Natural killer cell (primary cell): ENCODE results near the gene AZU1. TPM values are rescaled to one million over a fixed set of nuclear protein-coding genes. Genes with fewer than 3 reads are reported as not detected.

ENCODE experiments used
- ATAC-seq, 3 donors: fragments of 150-1000 bp in 2 of 3; fragments of 200-7000 bp in 1 of 3; cut with Tn5 transposase; 1 replicate in 1 of 3; 2 replicates in 2 of 3; pipeline ENCODE4 v1.10.0; 2021; ENCODE audit warnings: mild to moderate bottlenecking in 2 of 3, moderate library complexity in 2 of 3
- DNase-seq, 2 donors: peaks; one replicate each; pipeline versions ENCODE4 v3.0.0 to v3.0.0-alpha.2; 2013 to 2021; ENCODE audit warnings: mixed read lengths in 1 of 2
- H3K27ac ChIP-seq: one replicate; pipeline ENCODE4 v1.5.1; 2013; ENCODE audit warnings: mild to moderate bottlenecking, low read length
- H3K27me3 ChIP-seq: one replicate; pipeline ENCODE4 v1.6.1; 2013; ENCODE audit warnings: low read length; ENCODE audit not compliant: control insufficient read depth, insufficient read depth
- H3K36me3 ChIP-seq: one replicate; pipeline ENCODE4 v1.6.1; 2013; ENCODE audit warnings: low read length; ENCODE audit not compliant: control insufficient read depth, insufficient read depth
- H3K4me1 ChIP-seq: one replicate; pipeline ENCODE4 v1.6.1; 2013; ENCODE audit warnings: low read length; ENCODE audit not compliant: control insufficient read depth, insufficient read depth
- H3K4me3 ChIP-seq: one replicate; pipeline ENCODE4 v1.5.1; 2013; ENCODE audit warnings: low read length
- H3K9me3 ChIP-seq: one replicate; pipeline ENCODE4 v1.6.1; 2013; ENCODE audit warnings: low read length; ENCODE audit not compliant: control insufficient read depth, insufficient read depth
- H3K27ac Mint-ChIP-seq, 2 donors: one replicate each; pipeline ENCODE4 v1.8.0; 2022; ENCODE audit warnings: mild to moderate bottlenecking in 2 of 2, mixed read lengths in 2 of 2, moderate library complexity in 1 of 2
- H3K27me3 Mint-ChIP-seq, 2 donors: one replicate each; pipeline ENCODE4 v1.8.0; 2022; ENCODE audit warnings: low read depth in 2 of 2, mixed read lengths in 2 of 2
- H3K36me3 Mint-ChIP-seq: one replicate; pipeline ENCODE4 v1.8.0; 2022; ENCODE audit warnings: mixed read lengths
- H3K4me1 Mint-ChIP-seq, 2 donors: one replicate each; pipeline ENCODE4 v1.8.0; 2022; ENCODE audit warnings: mixed read lengths in 2 of 2
- H3K4me3 Mint-ChIP-seq: one replicate; pipeline ENCODE4 v1.8.0; 2022; ENCODE audit warnings: mild to moderate bottlenecking, moderate library complexity, mixed read lengths
- H3K9me3 Mint-ChIP-seq, 2 donors: one replicate each; pipeline ENCODE4 v1.8.0; 2022; ENCODE audit warnings: mixed read lengths in 2 of 2
- WGBS: methylation state at CpG from one replicate; pipeline ENCODE4 v1.1.7; 2013; ENCODE audit warnings: missing lambda C conversion rate; ENCODE audit not compliant: insufficient coverage; 5-methylcytosine and 5-hydroxymethylcytosine counted together
- intact Hi-C: fragments of 100-400 bp; cut with micrococcal nuclease; formaldehyde crosslinking; loops from one replicate; pipeline ENCODE4 v1.14.2; 2022
- total RNA-seq, 4 donors: library from RNA; stranded (reverse); fragments of 120-200 nt in 1 of 4; gene quantifications; one replicate each; pipeline versions ENCODE4 v1.2.3 to v1.2.4, GENCODE V29; 2013 to 2022
- TF ChIP-seq, protein P1 (sequence below): fragments of 200-600 bp; IDR thresholded peaks from one replicate; pipeline ENCODE4 v1.8.0; 2022; ENCODE audit warnings: antibody characterized with exemption

AZU1 gene
- total RNA-seq, 3 donors from 2014 or later (not counting 1 experiment from before 2014, with no cell fraction given) = 0.87 to 2.5 (median 1.8) TPM

DNA sequence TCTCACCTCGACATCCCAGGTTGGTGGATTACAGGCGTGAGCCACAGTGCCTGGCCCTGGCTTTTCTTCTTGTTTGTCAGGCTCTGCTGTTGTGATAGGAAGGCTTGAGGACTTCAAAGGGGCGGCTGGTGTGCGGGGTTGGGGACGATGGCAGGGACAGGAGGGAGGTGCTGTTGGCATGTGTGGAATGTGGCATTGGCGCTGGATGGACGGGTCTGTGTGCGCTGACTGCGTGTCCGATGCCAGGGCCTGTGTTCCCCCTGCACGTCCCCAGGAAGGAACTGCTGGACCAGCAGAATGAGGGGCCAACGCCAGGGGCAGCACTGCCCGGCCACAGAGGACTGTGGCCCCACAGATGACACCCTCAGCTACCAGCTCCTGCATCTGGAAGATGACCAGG lies 43.1 kb upstream of the AZU1 start:
- no peaks in the 10 kb centered on the region for H3K36me3 Mint-ChIP-seq
- H3K36me3 ChIP-seq = no peaks in the 10 kb centered on the region

DNA sequence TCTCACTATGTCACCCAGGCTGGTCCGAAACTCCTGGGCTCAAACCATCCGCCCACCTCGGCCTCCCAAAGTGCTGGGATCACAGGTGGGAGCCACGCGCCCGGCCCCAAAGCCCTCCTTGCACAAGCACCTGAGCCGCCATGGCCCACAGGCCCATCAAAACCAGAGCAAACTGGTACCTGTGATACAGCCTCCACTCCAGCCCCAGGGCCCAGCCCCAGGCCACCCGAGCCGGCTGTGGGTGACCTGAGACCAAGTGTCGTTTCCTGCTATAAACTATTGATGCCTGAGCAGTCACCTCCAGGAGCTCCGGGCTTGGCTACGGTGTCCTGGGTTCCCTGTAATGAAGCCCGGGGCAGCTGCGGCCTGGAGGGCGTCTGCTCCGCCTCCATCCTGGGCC lies 40.1 kb upstream of the AZU1 start:
- H3K9me3 Mint-ChIP-seq = no peaks in the 10 kb centered on the region
- Histone ChIP-seq H3K27me3 (no peaks in the 10 kb centered on the region), H3K4me3 (no peak overlapping the region), H3K4me1 (peaks cover 4% of the 10 kb centered on the region), H3K9me3 (no peaks in the 10 kb centered on the region), H3K36me3 (no peaks in the 10 kb centered on the region), H3K27ac (no peak overlapping the region)
- WGBS = 93% methylated on average over 16 of the region's 16 CpGs
- H3K4me1 Mint-ChIP-seq = peaks cover 0 to 8% of the 10 kb centered on the region in 2 donors
- no peaks in the 10 kb centered on the region for H3K36me3 Mint-ChIP-seq
- no peak overlapping the region for H3K27ac Mint-ChIP-seq
- no peaks in the 10 kb centered on the region for H3K27me3 Mint-ChIP-seq
- H3K4me3 Mint-ChIP-seq = no peak overlapping the region
- TF ChIP-seq, protein P1, sequence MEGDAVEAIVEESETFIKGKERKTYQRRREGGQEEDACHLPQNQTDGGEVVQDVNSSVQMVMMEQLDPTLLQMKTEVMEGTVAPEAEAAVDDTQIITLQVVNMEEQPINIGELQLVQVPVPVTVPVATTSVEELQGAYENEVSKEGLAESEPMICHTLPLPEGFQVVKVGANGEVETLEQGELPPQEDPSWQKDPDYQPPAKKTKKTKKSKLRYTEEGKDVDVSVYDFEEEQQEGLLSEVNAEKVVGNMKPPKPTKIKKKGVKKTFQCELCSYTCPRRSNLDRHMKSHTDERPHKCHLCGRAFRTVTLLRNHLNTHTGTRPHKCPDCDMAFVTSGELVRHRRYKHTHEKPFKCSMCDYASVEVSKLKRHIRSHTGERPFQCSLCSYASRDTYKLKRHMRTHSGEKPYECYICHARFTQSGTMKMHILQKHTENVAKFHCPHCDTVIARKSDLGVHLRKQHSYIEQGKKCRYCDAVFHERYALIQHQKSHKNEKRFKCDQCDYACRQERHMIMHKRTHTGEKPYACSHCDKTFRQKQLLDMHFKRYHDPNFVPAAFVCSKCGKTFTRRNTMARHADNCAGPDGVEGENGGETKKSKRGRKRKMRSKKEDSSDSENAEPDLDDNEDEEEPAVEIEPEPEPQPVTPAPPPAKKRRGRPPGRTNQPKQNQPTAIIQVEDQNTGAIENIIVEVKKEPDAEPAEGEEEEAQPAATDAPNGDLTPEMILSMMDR = no peak
- DNase-seq (no peak), ATAC-seq (no peak)
- intact Hi-C loops = no loop called here

More for the DNA sequence above, 43.1 kb upstream of the AZU1 start:
- TF ChIP-seq, protein P1 = no peak
- Mint-ChIP-seq H3K9me3 (no peaks in the 10 kb centered on the region), H3K27me3 (no peaks in the 10 kb centered on the region), H3K27ac (no peak overlapping the region), H3K4me1 (peaks cover 0 to 8% of the 10 kb centered on the region in 2 donors), H3K4me3 (no peak overlapping the region)
- intact Hi-C loops = no loop called here
- Histone ChIP-seq H3K27ac (no peak overlapping the region), H3K9me3 (no peaks in the 10 kb centered on the region), H3K27me3 (no peaks in the 10 kb centered on the region), H3K4me3 (no peak overlapping the region), H3K4me1 (peaks cover 4% of the 10 kb centered on the region)
- no peak for ATAC-seq
- no peak for DNase-seq
- 89% methylated on average over 13 of the region's 13 CpGs for WGBS

- Mint-ChIP-seq H3K9me3 (no peaks in the 10 kb centered on the region), H3K4me1 (peaks cover 0 to 8% of the 10 kb centered on the region in 2 donors), H3K4me3 (no peak overlapping the region), H3K36me3 (no peaks in the 10 kb centered on the region), H3K27ac (no peak overlapping the region), H3K27me3 (no peaks in the 10 kb centered on the region)
- H3K27me3 ChIP-seq = no peaks in the 10 kb centered on the region
- intact Hi-C loops = no loop called here
- H3K36me3 ChIP-seq = no peaks in the 10 kb centered on the region
- ATAC-seq (no peak), DNase-seq (no peak)
- H3K9me3 ChIP-seq = no peaks in the 10 kb centered on the region
- H3K4me1 ChIP-seq = peaks cover 4% of the 10 kb centered on the region
- WGBS = 85% methylated on average over 11 of the region's 11 CpGs
- no peak overlapping the region for H3K27ac ChIP-seq
- TF ChIP-seq, protein P1 = no peak
- H3K4me3 ChIP-seq = no peak overlapping the region
Observed at GRCh38 chr19:788686-788982, 39.0 kb upstream of the AZU1 start.

DNA sequence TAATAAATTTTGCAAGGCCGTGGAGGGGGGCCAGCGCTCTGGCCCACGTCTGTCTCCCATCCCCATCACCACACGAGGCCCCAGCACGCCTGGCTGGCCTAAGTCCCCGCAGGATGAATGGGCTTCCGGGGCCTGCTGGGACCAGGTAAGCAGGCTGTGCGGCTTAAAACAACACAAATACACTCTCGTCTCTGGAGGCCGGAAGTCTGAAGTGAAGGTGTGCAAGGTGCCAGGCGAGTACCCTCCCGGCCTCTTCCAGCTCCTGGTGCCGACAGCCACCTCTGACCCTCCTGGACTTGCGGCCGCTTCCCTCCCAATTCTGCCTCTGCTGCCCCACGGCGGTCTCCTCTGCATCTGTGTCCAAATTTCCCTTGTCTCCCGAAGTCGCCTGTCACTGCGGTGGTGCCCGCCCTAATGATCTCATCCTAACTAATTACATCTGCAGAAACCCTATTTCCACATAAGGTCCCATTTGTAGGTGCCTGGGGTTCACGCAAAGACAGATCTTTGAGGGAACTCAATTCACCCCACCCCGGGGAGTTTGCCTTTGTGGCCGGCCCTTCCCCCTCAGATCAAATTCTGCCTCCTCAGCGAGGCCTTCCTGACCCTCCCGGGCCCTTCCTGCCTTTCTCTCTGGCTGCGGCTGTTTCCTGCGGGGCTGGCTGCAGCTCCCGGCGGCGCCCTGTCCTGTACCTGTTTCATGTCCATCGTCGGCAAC lies 38.5 kb upstream of the AZU1 start:
- Mint-ChIP-seq H3K36me3 (no peaks in the 10 kb centered on the region), H3K9me3 (no peaks in the 10 kb centered on the region), H3K27me3 (no peaks in the 10 kb centered on the region), H3K4me1 (peaks cover 0 to 8% of the 10 kb centered on the region in 2 donors), H3K27ac (no peak overlapping the region), H3K4me3 (no peak overlapping the region)
- Histone ChIP-seq H3K4me1 (peaks cover 4% of the 10 kb centered on the region), H3K27ac (no peak overlapping the region), H3K36me3 (no peaks in the 10 kb centered on the region), H3K9me3 (no peaks in the 10 kb centered on the region), H3K27me3 (no peaks in the 10 kb centered on the region), H3K4me3 (no peak overlapping the region)
- intact Hi-C loops = no loop called here
- 66% methylated on average over 33 of the region's 33 CpGs for WGBS
- DNase-seq (peak in 1 of 2 donors; percentile 24), ATAC-seq (no peak)
- TF ChIP-seq, protein P1 = no peak
